ENCODE measurements around the gene COL27A1.

COL27A1 gene

DNA sequence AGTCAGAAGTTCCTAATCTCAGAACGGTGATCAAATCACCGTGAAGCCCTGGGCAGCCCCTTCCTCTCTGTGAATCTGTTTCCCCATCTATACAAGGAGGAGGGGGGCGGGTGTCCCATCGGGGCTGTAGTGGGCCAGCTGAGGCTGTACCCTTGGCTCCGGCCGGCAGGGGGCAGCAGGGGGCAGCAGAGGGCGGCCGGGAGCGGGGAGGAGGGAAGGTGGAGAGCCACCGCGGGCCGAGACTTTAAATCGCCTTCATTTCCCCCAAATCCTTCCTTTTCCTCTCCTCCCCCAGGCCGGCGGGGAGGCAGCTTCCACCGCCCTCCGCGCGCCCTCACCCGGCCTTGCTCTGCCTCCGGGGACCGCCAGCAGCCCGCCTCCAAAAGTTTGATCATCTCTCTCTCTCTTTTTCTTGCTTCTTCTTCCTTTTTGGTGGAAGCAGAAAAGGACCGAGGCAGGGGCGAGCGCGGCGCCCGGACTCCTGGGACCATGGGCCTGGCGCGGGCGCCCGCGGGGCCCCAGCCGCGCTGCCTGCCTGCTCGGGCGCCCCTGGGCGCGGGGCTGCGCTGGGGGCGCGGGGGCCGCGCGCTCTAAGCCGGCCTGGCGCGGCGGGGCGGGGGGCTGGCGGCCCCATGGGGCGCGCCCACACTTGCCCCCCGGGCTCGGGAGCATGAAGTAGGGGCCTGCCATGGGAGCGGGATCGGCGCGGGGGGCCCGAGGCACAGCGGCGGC, at the start of gene COL27A1:
TSS of gene COL27A1 (plus strand) at position 275 of the 732 bp plus-strand sequence. CDS start at position 689, 414 bp downstream.
- DNase-seq: peak; percentile 66

- DNase-seq: no peak
Measured at GRCh38 chr9:114107286-114108001, 47.9 kb upstream of the COL27A1 start.

DNA sequence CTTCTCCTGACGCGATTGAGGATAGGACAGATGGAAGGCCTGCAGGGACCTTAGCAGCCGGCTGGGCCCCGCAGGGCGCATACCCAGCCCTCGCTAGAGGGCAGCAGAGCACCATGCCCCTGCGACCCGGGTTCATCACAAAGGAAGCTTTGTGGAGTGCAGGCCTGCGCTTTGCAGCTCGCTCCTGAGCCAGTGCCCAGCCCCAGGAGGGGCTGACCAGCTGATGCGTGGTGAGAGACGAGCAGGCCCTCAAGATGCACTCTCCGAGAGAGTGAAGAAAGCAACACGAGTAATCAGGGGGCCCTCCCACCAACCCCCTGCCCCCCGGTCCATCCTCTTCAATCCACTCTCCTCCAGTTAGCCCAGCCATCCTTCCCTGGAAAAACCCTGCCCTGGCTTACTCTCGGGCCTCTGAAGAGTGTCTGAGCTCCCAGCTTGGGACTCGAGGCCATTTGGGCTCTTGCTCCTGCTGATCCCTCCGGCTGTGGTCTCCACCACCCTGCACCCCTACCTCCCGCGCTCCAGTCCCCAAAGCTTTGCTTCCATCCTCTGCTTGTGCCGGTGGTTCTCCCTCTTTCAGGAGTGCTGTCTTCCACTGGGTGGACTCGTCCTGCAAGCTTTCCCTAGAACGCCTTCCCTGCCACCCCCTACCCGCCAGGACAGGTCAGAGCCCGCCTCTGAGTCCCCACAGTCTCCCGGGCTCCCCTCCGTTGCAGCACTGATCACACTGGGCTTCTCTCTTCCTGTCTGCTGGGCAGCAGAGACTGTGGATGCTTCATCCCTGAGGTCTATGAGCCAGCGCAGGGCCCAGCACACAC, 47.1 kb upstream of the COL27A1 start:
- peak; percentile 16 for DNase-seq

GRCh38 chr9:114109124-114109523, 46.2 kb upstream of the COL27A1 start:
- no peak for DNase-seq

DNA sequence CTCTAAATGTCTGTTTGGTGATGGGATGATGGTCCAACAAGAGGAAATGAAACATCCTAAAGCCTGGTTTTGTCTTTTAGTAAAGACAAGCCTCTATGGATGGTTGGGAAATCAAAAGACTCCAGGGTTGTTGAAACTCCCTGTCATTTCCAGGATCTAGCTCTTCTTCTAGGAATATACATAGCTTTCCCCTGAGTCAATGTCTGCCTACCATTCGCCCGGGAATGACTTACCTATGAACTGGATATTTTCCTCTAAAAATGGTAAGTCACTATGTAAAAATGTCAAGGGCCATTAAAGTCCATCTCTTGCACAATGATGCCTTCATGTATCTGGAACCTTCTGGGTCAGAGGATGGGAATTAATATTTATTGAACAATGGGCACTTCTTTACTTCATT, 45.2 kb upstream of the COL27A1 start:
- no peak for DNase-seq

DNA sequence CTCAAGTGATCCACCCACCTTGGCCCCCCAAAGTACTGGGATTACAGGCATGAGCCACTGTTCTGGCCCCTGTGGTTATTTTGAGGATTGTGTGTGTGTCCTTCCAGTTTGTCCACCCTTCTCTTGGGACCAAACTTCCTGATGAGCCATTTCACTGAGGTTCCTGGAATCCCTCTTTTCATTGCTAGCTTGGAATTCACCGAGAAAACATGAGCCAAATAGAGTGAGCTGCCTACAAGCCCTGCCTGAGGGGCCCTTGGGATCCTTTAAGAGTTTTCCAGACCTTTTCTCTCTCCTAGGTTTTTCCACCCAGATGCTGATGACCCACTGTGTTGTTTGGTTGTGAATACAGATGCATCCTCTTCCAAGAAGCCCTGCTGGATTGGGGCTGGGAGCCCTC, 43.0 kb upstream of the COL27A1 start:
- DNase-seq: no peak

GRCh38 chr9:114112778-114113584, 42.4 kb upstream of the COL27A1 start:
- no peak for DNase-seq

DNA sequence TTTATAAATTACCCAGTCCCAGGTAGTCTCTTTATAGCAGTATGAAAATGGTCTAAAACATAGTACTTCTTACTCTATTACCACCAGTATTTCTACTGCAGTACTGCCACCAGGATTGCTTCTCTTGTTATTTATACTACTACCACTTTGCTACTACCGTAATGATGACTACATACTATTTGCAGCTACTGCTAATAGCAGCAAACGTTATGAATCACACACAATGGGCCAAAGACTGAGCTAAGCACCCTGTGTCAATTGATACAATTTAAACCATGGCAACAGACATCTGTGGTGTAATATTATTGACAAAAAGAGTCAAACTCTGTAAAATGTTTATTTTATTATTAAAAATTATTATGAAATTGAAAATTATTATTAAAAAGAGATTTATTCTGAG, 41.0 kb upstream of the COL27A1 start:
- no peak for DNase-seq

DNA sequence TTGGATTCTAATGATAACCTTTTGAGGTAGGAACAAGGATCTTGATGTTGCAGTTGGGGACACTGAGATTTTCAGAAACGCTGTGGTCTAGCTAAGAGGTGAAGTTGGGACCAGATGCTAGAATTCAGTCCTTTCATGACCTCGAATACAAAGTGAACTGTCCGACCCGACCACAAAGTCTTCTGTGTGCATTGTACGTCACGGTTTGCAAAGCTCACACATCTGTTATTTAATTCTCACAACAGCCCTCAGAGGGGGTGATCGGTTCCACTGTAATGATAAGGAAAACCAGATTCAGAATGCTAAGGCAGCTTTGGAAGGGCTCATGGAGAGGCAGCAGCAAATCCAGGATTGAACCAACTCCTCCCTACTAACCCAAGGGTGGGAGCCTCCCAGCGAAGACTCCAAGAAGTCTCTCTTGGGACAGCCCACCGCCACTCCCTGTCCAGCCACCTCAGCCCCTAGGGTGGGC, 39.6 kb upstream of the COL27A1 start:
- no peak for DNase-seq

DNA sequence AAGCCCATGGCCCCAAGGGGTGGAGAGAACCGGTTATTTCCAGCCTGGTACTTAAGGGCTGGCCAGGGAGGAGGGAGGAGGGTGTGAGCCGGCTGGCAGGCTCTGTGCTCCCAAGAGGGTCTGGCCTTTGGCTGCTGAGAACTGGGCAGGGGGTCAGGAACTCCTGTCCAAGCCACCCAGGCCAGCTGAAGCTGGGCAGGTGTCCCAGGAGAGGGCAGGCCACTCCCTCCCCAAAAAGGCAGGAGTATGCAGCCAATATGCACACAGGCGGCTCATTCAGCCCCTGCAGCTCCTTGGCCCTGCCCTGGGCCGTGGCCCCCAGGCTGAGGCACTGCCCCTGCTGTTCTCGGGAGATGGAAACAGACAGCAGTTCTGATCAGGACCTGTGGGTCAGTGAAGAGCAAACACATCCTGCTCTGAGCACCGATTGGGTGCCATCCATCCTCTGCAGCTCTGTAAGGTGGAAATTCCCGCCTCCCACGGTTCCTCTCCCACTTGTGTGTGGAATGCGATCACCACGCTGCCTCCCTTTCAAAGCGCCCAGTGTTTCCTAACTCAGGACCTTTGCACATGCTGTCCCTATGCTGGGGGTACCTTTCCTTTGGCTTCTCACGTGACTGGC, 39.1 kb upstream of the COL27A1 start:
- DNase-seq: no peak

- DNase-seq: no peak
Measured at GRCh38 chr9:114117614-114117995, 37.7 kb upstream of the COL27A1 start.

- no peak for DNase-seq
Measured at GRCh38 chr9:114117996-114118830, 37.1 kb upstream of the COL27A1 start.

- DNase-seq: no peak
Measured at GRCh38 chr9:114119242-114120191, 35.8 kb upstream of the COL27A1 start.

GRCh38 chr9:114120192-114121014, 34.9 kb upstream of the COL27A1 start:
- no peak for DNase-seq

GRCh38 chr9:114121227-114122135, 33.9 kb upstream of the COL27A1 start:
- DNase-seq: no peak

DNA sequence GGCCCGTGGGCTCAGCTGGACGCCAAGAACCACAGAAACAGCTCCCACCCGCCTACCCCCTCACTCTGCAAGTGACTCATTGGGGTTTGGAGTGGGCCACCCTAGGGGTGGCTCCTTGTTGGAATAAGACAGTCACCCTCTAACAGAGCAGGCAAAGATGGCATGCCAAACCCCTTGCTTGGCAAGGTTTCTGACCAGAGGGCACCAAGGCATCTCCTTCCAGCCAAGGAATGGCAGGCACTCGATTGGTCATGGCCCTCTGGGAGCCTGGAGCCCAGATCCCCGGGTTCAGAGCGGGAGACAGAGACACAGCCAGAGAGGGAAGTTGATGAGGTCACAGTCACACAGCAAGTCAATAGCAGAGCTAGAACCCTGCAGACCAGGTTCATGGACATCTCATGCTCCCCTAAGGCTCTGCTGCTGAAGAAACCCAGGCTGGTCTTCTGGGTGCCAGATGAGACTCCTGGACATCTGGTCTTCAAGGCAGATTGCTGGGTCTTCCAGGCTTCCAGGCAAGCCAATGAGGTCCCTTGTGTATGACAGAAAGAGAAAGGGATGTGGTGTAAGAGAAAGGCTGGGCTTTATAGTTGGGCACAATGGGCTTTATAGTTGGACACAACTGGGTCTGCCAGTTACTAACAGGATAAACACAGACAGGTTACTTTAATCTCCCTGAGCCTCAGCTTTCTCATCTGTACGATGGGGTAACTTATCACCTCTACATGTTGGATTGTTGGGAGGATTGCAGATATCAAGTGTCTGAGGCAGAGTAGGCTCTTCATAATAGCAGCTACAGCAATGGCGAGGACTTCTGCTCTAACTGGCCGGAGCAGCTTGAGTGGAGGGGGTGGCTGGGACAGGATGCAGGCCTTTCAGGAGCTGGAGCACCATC, 33.0 kb upstream of the COL27A1 start:
- no peak for DNase-seq

Measured in CD4-positive, alpha-beta T cell treated with Interferon gamma for 1 hour (primary cell).